ENCODE results near the gene SMARCA2. TPM values are rescaled to one million over a fixed set of nuclear protein-coding genes. Genes with fewer than 3 reads are reported as not detected.

The SMARCA2 gene
- total and polyA plus RNA-seq, 10 of the 15 experiments (the other 5 are each of a cell fraction or from before 2014, with no cell fraction given), result 100 to 392 (median 204) TPM

GRCh38 chr9:2170722-2171121 is 155.6 kb downstream of the SMARCA2 start:
- FAIRE-seq (no peak), DNase-seq (ENCODE audit: low read depth, low spot score) (no peak), ATAC-seq (no peak)
- no peaks in the 10 kb centered on the region for H3K27me3 ChIP-seq (replicated peaks in 1 of 2; ENCODE audit: control insufficient read depth in 2 of 2, insufficient read depth in 2 of 2, low read length in 1 of 2)
- WGBS (ENCODE audit: insufficient coverage, insufficient replicate concordance, low lambda C conversion rate, missing lambda C conversion rate), result 95% methylated on average over 6 of the region's 6 CpGs
- H3K27ac ChIP-seq (ENCODE audit: control insufficient read depth, insufficient read depth), result no peak overlapping the region
- SMC1A ChIA-PET (ENCODE audit: uncharacterized antibody, unreplicated experiment), result interaction anchor here (1.5 to 1.9 kb wide), 2 partner anchors 10 kb away, joined by 4 to 6 read pairs; no protein-coding TSS in a partner anchor
- peaks cover 7% of the 10 kb centered on the region for H3K79me2 ChIP-seq (ENCODE audit: control insufficient read depth, insufficient read depth, low read length)
- H3K4me1 ChIP-seq (ENCODE audit: control insufficient read depth, insufficient read depth, low read length), result no peaks in the 10 kb centered on the region
- POLR2A ChIA-PET, result interaction anchor here (0.5 kb wide), 1 partner anchor 11 kb away, joined by 3 read pairs; no protein-coding TSS in a partner anchor
- H3K9ac ChIP-seq (ENCODE audit: control insufficient read depth, insufficient read depth, low read length), result no peak overlapping the region
- peaks cover 17 to 51% of the 10 kb centered on the region in 2 experiments for H3K36me3 ChIP-seq (ENCODE audit: control insufficient read depth in 2 of 2, insufficient read depth in 2 of 2, low read length in 1 of 2)
- CTCF ChIA-PET, result interaction anchor here (1.9 kb wide), 1 partner anchor 10 kb away, joined by 5 read pairs; no protein-coding TSS in a partner anchor
- no TSS peak for BruUV-seq (replicated peaks)
- no peaks in the 10 kb centered on the region for H3K9me3 ChIP-seq (replicated peaks; ENCODE audit: control insufficient read depth, insufficient read depth, low read length)
- intact Hi-C loops (cut with micrococcal nuclease; ENCODE audit: unreplicated experiment) (no loop called here), in situ Hi-C loops (cut with MboI) (no loop called here)
- no peak overlapping the region for H3K4me2 ChIP-seq (ENCODE audit: control insufficient read depth, insufficient read depth)
- no peaks in the 10 kb centered on the region for H4K20me1 ChIP-seq (ENCODE audit: control insufficient read depth, insufficient read depth)
- no peak overlapping the region for H2AFZ ChIP-seq (ENCODE audit: control insufficient read depth, low read depth, low read length)
- RAD21 ChIA-PET (ENCODE audit: unreplicated experiment), result interaction anchor here (1.9 kb wide), 1 partner anchor 11 kb away, joined by 7 read pairs; no protein-coding TSS in a partner anchor
- no peak overlapping the region for H3K4me3 ChIP-seq
- TF ChIP-seq RELB (IDR thresholded peaks at IDR 0.05; ENCODE audit: low read depth) (no peak), ATF7 (IDR thresholded peaks at IDR 0.05; ENCODE audit: low read depth) (no peak), NFXL1 (IDR thresholded peaks at IDR 0.05; ENCODE audit: borderline replicate concordance) (no peak), KAT2A (conservative IDR thresholded peaks at IDR 0.05; ENCODE audit: control insufficient read depth, low read depth, low read length) (no peak), SKIL (IDR thresholded peaks at IDR 0.05; ENCODE audit: low read depth, poor library complexity, severe bottlenecking) (no peak), SMC3 (IDR thresholded peaks at IDR 0.05; ENCODE audit: borderline replicate concordance, low read length) (no peak), HDAC2 (IDR thresholded peaks at IDR 0.05) (no peak), RAD21 (IDR thresholded peaks at IDR 0.05; ENCODE audit: insufficient read depth, low read depth, low read length) (no peak), JUNB (IDR thresholded peaks at IDR 0.05) (no peak), MXI1 (IDR thresholded peaks at IDR 0.05; ENCODE audit: low read depth, low read length) (no peak), POLR2A (IDR thresholded peaks at IDR 0.05; ENCODE audit: low read depth, low read length) (no peak), ZNF592 (IDR thresholded peaks at IDR 0.05) (no peak), NR2F1 (conservative IDR thresholded peaks at IDR 0.05) (no peak)
- TF ChIP-seq, protein P1, sequence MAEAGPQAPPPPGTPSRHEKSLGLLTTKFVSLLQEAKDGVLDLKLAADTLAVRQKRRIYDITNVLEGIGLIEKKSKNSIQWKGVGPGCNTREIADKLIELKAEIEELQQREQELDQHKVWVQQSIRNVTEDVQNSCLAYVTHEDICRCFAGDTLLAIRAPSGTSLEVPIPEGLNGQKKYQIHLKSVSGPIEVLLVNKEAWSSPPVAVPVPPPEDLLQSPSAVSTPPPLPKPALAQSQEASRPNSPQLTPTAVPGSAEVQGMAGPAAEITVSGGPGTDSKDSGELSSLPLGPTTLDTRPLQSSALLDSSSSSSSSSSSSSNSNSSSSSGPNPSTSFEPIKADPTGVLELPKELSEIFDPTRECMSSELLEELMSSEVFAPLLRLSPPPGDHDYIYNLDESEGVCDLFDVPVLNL (IDR thresholded peaks at IDR 0.05; ENCODE audit: low read depth, low read length), result no peak
- TF ChIP-seq, protein P2, sequence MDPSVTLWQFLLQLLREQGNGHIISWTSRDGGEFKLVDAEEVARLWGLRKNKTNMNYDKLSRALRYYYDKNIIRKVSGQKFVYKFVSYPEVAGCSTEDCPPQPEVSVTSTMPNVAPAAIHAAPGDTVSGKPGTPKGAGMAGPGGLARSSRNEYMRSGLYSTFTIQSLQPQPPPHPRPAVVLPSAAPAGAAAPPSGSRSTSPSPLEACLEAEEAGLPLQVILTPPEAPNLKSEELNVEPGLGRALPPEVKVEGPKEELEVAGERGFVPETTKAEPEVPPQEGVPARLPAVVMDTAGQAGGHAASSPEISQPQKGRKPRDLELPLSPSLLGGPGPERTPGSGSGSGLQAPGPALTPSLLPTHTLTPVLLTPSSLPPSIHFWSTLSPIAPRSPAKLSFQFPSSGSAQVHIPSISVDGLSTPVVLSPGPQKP (IDR thresholded peaks at IDR 0.05; ENCODE audit: low read depth, low read length), result no peak

Measured in GM12878 (cell line).